ENCODE measurements around the gene CCL17.

CCL17 gene

GRCh38 chr16:57427307-57427706 lies 22.7 kb downstream of the CCL17 start:
- H3K36me3 ChIP-seq (replicated peaks; ENCODE audit: low read depth, low read length): peaks cover 20% of the 10 kb centered on the region
- no peak overlapping the region for H3K4me2 ChIP-seq (ENCODE audit: low read length)
- H3K79me2 ChIP-seq (ENCODE audit: low read length): no peaks in the 10 kb centered on the region
- TF ChIP-seq EZH2phosphoT487 (IDR thresholded peaks at IDR 0.05; ENCODE audit: low read depth): no peak
- TF ChIP-seq CTCF (IDR thresholded peaks at IDR 0.05; ENCODE audit: low read depth, low read length): no peak
- H3K9ac ChIP-seq (ENCODE audit: low read length): no peak overlapping the region
- no peak overlapping the region for H3K4me3 ChIP-seq (ENCODE audit: low read length)
- peaks cover 4% of the 10 kb centered on the region for H3K4me1 ChIP-seq (ENCODE audit: low read length)
- no peak overlapping the region for H2AFZ ChIP-seq (ENCODE audit: low read depth, low read length)
- no peak overlapping the region for H3K27ac ChIP-seq (ENCODE audit: low read length)
- no peaks in the 10 kb centered on the region for H3K9me3 ChIP-seq (ENCODE audit: insufficient read depth, low read length)
- no peaks in the 10 kb centered on the region for H4K20me1 ChIP-seq (ENCODE audit: insufficient read depth, low read length)
- H3K27me3 ChIP-seq (ENCODE audit: low read depth, low read length): no peaks in the 10 kb centered on the region

GRCh38 chr16:57427824-57428223 lies 23.3 kb downstream of the CCL17 start:
- H3K27me3 ChIP-seq (ENCODE audit: low read depth, low read length): no peaks in the 10 kb centered on the region
- H3K4me2 ChIP-seq (ENCODE audit: low read length): no peak overlapping the region
- H2AFZ ChIP-seq (ENCODE audit: low read depth, low read length): no peak overlapping the region
- peaks cover 25% of the 10 kb centered on the region for H3K36me3 ChIP-seq (replicated peaks; ENCODE audit: low read depth, low read length)
- H3K79me2 ChIP-seq (ENCODE audit: low read length): no peaks in the 10 kb centered on the region
- no peaks in the 10 kb centered on the region for H3K9me3 ChIP-seq (ENCODE audit: insufficient read depth, low read length)
- H4K20me1 ChIP-seq (ENCODE audit: insufficient read depth, low read length): no peaks in the 10 kb centered on the region
- H3K9ac ChIP-seq (ENCODE audit: low read length): no peak overlapping the region
- H3K4me1 ChIP-seq (ENCODE audit: low read length): no peaks in the 10 kb centered on the region
- TF ChIP-seq CTCF (IDR thresholded peaks at IDR 0.05; ENCODE audit: low read depth, low read length): no peak
- no peak for TF ChIP-seq EZH2phosphoT487 (IDR thresholded peaks at IDR 0.05; ENCODE audit: low read depth)
- H3K27ac ChIP-seq (ENCODE audit: low read length): no peak overlapping the region
- no peak overlapping the region for H3K4me3 ChIP-seq (ENCODE audit: low read length)

- H4K20me1 ChIP-seq (ENCODE audit: insufficient read depth, low read length): no peaks in the 10 kb centered on the region
- TF ChIP-seq CTCF (IDR thresholded peaks at IDR 0.05; ENCODE audit: low read depth, low read length) (no peak), EZH2phosphoT487 (IDR thresholded peaks at IDR 0.05; ENCODE audit: low read depth) (no peak)
- no peaks in the 10 kb centered on the region for H3K4me1 ChIP-seq (ENCODE audit: low read length)
- H3K9ac ChIP-seq (ENCODE audit: low read length): no peak overlapping the region
- no peak overlapping the region for H2AFZ ChIP-seq (ENCODE audit: low read depth, low read length)
- peaks cover 50% of the 10 kb centered on the region for H3K36me3 ChIP-seq (replicated peaks; ENCODE audit: low read depth, low read length)
- no peaks in the 10 kb centered on the region for H3K9me3 ChIP-seq (ENCODE audit: insufficient read depth, low read length)
- H3K27me3 ChIP-seq (ENCODE audit: low read depth, low read length): no peaks in the 10 kb centered on the region
- H3K27ac ChIP-seq (ENCODE audit: low read length): no peak overlapping the region
- no peaks in the 10 kb centered on the region for H3K79me2 ChIP-seq (ENCODE audit: low read length)
- no peak overlapping the region for H3K4me3 ChIP-seq (ENCODE audit: low read length)
- H3K4me2 ChIP-seq (ENCODE audit: low read length): no peak overlapping the region
These were observed 26.4 kb downstream of the CCL17 start for GRCh38 chr16:57430955-57431354.

- no peak overlapping the region for H3K4me3 ChIP-seq (ENCODE audit: low read length)
- no peaks in the 10 kb centered on the region for H4K20me1 ChIP-seq (ENCODE audit: insufficient read depth, low read length)
- H3K27ac ChIP-seq (ENCODE audit: low read length): no peak overlapping the region
- no peak overlapping the region for H3K9ac ChIP-seq (ENCODE audit: low read length)
- TF ChIP-seq CTCF (IDR thresholded peaks at IDR 0.05; ENCODE audit: low read depth, low read length) (no peak), EZH2phosphoT487 (IDR thresholded peaks at IDR 0.05; ENCODE audit: low read depth) (no peak)
- H3K27me3 ChIP-seq (ENCODE audit: low read depth, low read length): no peaks in the 10 kb centered on the region
- no peaks in the 10 kb centered on the region for H3K79me2 ChIP-seq (ENCODE audit: low read length)
- peaks cover 54% of the 10 kb centered on the region for H3K36me3 ChIP-seq (replicated peaks; ENCODE audit: low read depth, low read length)
- no peak overlapping the region for H2AFZ ChIP-seq (ENCODE audit: low read depth, low read length)
- H3K4me2 ChIP-seq (ENCODE audit: low read length): no peak overlapping the region
- no peaks in the 10 kb centered on the region for H3K4me1 ChIP-seq (ENCODE audit: low read length)
- H3K9me3 ChIP-seq (ENCODE audit: insufficient read depth, low read length): no peaks in the 10 kb centered on the region
These were observed 27.9 kb downstream of the CCL17 start for GRCh38 chr16:57432505-57432904.
